ENCODE results near the gene PIP5KL1.
A peak's percentile ranks its signal among the peaks of the same experiment; 100 is the strongest.

The PIP5KL1 gene

DNA sequence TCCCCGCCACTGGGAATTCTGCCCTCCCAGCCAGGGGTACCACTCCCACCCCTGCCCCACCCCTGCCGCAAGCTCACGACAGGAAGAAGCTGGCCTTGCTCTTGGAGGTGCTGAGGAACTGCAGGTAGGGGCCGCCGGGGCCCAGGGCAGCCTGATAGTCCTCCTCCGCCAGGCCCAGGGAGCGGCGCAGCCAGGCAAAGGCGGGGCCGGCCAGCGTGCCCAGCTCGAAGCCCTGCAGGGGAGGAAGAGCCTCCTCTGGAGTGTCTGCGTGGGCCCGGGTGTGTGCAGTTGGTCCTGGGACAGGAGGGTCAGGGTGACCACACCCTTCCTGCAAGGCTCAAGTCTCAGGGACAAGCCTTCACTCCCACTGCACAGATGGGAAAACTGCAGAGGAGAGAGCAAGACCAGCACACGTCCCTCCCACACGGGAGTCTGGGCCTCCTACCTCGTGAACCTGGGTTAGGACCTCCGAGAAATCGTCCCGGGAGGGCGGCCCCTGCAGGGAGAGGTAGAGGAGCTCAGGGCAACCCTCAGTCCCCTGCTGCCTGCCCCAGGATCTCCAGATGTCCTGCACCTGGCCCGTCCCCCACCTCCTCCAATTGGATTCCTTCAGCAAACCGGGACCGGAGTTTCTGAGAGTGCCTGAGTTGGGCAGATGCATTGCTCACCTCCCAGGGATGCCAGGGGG, 2.4 kb downstream of the PIP5KL1 start:
- TF ChIP-seq EP300 (IDR thresholded peaks at IDR 0.05; ENCODE audit: borderline replicate concordance) (no peak), MAX (IDR thresholded peaks at IDR 0.05) (no peak; the same call in 1 of the 2 replicates), RAD21 (IDR thresholded peaks at IDR 0.05; ENCODE audit: low read depth) (no peak), TCF12 (IDR thresholded peaks at IDR 0.05; ENCODE audit: low read depth) (no peak), TEAD4 (IDR thresholded peaks at IDR 0.05) (no peak), CREB1 (IDR thresholded peaks at IDR 0.05; ENCODE audit: low read depth) (no peak), NFIC (IDR thresholded peaks at IDR 0.05) (no peak), EGR1 (IDR thresholded peaks at IDR 0.05) (no peak), YY1 (IDR thresholded peaks at IDR 0.05; ENCODE audit: low read depth) (no peak)
- TF ChIP-seq, protein P1, sequence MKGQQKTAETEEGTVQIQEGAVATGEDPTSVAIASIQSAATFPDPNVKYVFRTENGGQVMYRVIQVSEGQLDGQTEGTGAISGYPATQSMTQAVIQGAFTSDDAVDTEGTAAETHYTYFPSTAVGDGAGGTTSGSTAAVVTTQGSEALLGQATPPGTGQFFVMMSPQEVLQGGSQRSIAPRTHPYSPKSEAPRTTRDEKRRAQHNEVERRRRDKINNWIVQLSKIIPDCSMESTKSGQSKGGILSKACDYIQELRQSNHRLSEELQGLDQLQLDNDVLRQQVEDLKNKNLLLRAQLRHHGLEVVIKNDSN (IDR thresholded peaks at IDR 0.05): no peak

GRCh38 chr9:127927201-127927987, 3.2 kb downstream of the PIP5KL1 start:
- TF ChIP-seq NFIC (IDR thresholded peaks at IDR 0.05) (no peak), CREB1 (IDR thresholded peaks at IDR 0.05; ENCODE audit: low read depth) (no peak), MAX (IDR thresholded peaks at IDR 0.05) (peak; percentile 73)
- TF ChIP-seq, protein P2, sequence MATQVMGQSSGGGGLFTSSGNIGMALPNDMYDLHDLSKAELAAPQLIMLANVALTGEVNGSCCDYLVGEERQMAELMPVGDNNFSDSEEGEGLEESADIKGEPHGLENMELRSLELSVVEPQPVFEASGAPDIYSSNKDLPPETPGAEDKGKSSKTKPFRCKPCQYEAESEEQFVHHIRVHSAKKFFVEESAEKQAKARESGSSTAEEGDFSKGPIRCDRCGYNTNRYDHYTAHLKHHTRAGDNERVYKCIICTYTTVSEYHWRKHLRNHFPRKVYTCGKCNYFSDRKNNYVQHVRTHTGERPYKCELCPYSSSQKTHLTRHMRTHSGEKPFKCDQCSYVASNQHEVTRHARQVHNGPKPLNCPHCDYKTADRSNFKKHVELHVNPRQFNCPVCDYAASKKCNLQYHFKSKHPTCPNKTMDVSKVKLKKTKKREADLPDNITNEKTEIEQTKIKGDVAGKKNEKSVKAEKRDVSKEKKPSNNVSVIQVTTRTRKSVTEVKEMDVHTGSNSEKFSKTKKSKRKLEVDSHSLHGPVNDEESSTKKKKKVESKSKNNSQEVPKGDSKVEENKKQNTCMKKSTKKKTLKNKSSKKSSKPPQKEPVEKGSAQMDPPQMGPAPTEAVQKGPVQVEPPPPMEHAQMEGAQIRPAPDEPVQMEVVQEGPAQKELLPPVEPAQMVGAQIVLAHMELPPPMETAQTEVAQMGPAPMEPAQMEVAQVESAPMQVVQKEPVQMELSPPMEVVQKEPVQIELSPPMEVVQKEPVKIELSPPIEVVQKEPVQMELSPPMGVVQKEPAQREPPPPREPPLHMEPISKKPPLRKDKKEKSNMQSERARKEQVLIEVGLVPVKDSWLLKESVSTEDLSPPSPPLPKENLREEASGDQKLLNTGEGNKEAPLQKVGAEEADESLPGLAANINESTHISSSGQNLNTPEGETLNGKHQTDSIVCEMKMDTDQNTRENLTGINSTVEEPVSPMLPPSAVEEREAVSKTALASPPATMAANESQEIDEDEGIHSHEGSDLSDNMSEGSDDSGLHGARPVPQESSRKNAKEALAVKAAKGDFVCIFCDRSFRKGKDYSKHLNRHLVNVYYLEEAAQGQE (IDR thresholded peaks at IDR 0.05; ENCODE audit: low read depth): no peak

- no peak for TF ChIP-seq MAX (IDR thresholded peaks at IDR 0.05)
- no peak for TF ChIP-seq YY1 (IDR thresholded peaks at IDR 0.05; ENCODE audit: low read depth)
- TF ChIP-seq, protein P1 (IDR thresholded peaks at IDR 0.05): no peak
- TF ChIP-seq EGR1 (IDR thresholded peaks at IDR 0.05): no peak
Measured at GRCh38 chr9:127926906-127927200, 3.7 kb downstream of the PIP5KL1 start.

GRCh38 chr9:127925959-127926905, 4.3 kb downstream of the PIP5KL1 start:
- TF ChIP-seq YY1 (IDR thresholded peaks at IDR 0.05; ENCODE audit: low read depth) (no peak), NFIC (IDR thresholded peaks at IDR 0.05) (no peak), MAX (IDR thresholded peaks at IDR 0.05) (no peak), CEBPB (IDR thresholded peaks at IDR 0.05) (no peak), CREB1 (IDR thresholded peaks at IDR 0.05; ENCODE audit: low read depth) (no peak), TAF1 (IDR thresholded peaks at IDR 0.05; ENCODE audit: low read depth) (no peak)
- TF ChIP-seq, protein P2 (IDR thresholded peaks at IDR 0.05; ENCODE audit: low read depth): no peak

GRCh38 chr9:127924736-127925444, 5.7 kb downstream of the PIP5KL1 start:
- TF ChIP-seq EP300 (IDR thresholded peaks at IDR 0.05; ENCODE audit: borderline replicate concordance) (no peak), RAD21 (IDR thresholded peaks at IDR 0.05; ENCODE audit: low read depth) (no peak), NFIC (IDR thresholded peaks at IDR 0.05) (no peak), TAF1 (IDR thresholded peaks at IDR 0.05; ENCODE audit: low read depth) (no peak), FOXM1 (IDR thresholded peaks at IDR 0.05; ENCODE audit: borderline replicate concordance, low read depth) (no peak), MAX (IDR thresholded peaks at IDR 0.05) (no peak), CEBPB (IDR thresholded peaks at IDR 0.05) (no peak), TEAD4 (IDR thresholded peaks at IDR 0.05) (no peak), EGR1 (IDR thresholded peaks at IDR 0.05) (no peak), ZBTB7A (IDR thresholded peaks at IDR 0.05; ENCODE audit: low read depth) (no peak), CREB1 (IDR thresholded peaks at IDR 0.05; ENCODE audit: low read depth) (no peak), TCF12 (IDR thresholded peaks at IDR 0.05; ENCODE audit: low read depth) (no peak), YY1 (IDR thresholded peaks at IDR 0.05; ENCODE audit: low read depth) (no peak)
- TF ChIP-seq, protein P2 (IDR thresholded peaks at IDR 0.05; ENCODE audit: low read depth): no peak
- TF ChIP-seq, protein P1 (IDR thresholded peaks at IDR 0.05): no peak
